Kidney glomerular epithelial cell (primary cell): Measurements from ENCODE around the gene RPL12.
"Not testable (repeated sequence)": the region's sequence is repeated elsewhere in the genome, so short reads cannot be mapped to it uniquely, and the experiment has no call there.

Source experiments
- DNase-seq: peaks from one replicate; lab custom pipeline; 2025; lab: John Stamatoyannopoulos, UW

RPL12 gene

DNA sequence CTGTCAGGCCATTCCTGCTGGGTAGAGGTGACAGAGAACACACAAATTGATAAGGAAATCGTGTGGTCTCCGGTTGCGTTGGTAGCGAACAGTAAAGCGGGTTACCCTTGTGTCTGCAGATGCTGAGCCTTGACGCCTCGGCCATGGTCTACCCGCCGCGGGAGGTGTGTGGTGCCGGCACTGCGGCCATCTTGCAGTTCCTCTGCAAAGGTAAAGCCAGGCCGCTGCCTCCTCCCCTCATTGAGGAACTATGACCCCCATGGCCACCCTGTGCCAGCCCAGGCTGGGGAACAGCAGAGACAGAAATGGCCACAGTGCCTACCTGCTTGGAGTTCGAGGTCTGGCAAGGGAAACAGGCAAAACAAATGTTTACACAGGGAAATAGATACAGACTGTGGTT, 16.4 kb upstream of the RPL12 start:
- DNase-seq: no peak

- not testable (repeated sequence) for DNase-seq
Observed at GRCh38 chr9:127466407-127466917, 15.3 kb upstream of the RPL12 start.

DNA sequence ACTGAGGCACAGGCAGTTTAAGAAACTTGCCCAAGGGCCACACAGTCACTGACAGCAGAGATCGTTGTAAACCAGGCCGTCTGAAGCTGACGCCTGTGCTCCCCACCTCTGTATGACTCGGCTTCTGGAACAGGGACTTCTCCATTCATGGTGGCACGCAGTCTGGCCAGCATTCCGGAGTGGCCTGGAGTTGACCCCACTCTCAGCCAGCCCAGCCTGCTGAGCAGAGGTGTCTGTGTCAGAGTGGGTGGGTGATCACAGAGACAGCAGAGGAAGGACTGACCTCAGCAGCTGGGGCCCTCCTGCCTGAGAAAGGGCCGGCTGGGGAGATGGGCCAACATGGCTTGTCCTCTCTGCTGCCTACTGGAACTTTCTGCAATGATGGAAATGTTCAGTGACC, 12.7 kb upstream of the RPL12 start:
- DNase-seq: no peak

DNA sequence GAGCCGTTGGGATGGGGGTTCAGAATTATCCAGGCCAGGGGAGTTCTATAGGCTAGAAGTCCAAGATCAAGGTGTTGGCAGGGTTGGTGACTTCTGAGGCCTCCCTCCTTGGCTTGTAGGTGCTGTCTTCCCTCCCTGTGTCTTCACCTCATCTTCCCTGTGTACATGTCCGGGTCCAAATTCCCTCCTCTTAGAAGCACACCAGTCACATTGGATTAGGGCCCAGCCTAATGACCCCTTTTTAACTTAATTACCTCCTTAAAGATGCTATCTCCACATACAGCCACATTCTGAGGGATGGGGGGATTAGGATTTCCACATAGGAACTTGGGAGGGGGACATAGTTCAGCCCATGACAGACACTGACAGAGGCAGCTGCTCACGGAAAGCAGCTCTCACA, 12.2 kb upstream of the RPL12 start:
- DNase-seq: no peak

DNA sequence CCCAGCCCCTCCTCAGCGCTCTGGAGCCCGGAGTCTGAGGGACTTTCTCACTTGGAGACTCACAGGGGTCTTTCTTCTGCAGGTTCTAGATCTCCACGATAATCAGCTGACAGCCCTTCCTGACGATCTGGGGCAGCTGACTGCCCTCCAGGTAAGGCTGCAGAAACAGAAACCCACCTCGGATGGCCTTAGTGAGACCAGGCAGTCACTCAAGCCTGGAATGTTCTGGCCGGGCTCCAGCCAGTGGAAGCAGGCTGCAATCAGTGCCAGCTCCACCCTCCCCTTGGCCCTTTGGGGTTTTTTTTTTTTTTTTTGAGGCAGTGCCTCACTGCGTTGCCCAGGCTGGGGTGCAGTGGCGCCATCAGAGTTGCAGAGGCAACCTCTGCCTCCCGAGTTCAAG, 7.7 kb upstream of the RPL12 start:
- DNase-seq: no peak

GRCh38 chr9:127457191-127457878, 6.1 kb upstream of the RPL12 start:
- no peak for DNase-seq

- DNase-seq: no peak
Observed at GRCh38 chr9:127455324-127455992, 4.3 kb upstream of the RPL12 start.

GRCh38 chr9:127452691-127453090, 1.5 kb upstream of the RPL12 start:
- DNase-seq: no peak

GRCh38 chr9:127451858-127452656, 851 bp upstream of the RPL12 start:
- peak; percentile 62 for DNase-seq

GRCh38 chr9:127451608-127451857, 327 bp upstream of the RPL12 start:
- DNase-seq: no peak

DNA sequence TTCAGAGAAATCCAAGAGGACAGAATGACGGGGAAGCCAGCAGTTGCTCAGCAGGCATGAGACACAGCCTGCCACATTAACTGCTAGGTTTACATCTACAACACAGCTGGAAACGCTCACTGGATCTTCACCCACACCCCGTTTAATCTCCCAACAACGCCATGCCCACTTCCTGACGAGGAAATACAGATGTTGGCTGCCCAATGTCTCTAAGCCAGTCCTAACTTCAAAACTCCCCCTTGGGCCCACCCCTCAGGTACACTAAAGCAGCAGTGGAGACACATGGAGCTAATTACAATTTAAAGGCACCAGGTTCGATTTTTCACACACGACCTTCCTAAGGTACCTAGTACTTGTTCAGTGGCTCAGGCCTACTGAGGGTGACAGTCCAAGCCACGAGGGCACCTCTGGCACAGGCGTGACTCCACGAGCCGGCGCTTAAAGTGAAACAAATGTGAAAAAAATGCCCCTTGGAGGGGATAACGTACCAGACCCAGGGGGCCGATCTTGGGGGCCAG, 904 bp downstream of the RPL12 start:
- DNase-seq: no peak

- DNase-seq: no peak
Observed at GRCh38 chr9:127449332-127449966, 1.8 kb downstream of the RPL12 start.

DNA sequence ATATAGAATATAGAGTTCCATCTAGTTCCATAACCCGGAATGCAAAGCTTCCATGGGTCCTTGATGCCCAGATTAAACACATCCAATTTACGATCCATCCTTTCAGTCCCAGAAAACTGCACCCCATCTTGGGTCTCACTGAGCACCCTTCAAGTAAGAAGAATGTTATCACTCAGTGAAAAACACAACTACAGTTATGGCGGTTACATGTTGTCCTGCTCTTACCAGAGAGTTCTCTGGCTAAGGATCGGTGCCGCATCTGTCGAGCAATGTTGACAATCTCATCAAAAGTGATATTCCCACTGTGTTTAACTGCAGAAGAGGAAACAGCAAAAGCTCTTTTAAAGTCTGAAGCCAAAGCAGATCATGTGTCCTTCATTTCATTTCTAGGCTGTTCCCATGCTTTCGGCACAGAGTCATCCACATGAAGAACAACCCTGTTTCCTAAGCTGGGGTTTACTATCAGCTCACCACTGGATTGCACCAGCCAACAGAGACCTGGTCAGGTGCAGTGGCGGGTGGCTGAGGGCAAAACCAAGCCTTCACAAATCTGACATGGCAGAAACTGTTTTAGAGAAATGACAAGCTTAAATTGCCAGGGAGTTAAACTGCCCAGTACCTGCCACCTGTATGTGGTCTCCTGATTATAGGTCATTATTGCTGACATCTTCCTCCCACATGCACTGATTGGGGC, 2.9 kb downstream of the RPL12 start:
- DNase-seq: no peak

DNA sequence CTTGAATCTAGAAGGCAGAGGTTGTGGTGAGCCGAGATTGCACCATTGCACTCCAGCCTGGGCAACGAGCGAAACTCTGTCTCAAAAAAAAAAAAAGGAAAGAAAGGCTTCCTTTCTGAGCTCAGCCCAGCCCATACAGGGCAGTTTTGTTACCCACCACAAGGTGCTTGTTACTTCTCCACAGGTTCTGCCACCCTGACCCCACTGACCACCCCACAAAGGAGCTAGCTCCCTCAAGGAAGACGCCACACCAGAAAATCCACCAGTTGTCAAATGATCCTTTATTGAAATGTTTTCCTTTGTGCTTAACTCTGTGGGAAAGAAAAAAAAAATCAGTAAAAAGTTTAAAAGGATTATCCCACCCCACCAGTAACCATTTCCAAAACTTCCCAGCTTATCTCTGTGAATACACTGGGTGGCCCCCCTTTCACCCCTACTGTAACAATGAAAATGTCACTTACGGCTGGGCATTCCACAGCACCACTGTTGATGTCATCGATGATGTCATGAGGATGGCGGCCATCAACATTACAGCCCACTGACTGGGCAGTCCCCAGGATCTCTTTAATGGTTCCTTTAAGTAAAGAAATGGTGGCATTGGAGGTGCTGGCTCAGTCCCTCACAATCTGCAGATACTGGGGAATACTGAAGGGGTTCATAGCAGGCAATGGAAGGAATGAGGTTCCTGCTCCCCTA, 3.6 kb downstream of the RPL12 start:
- no peak for DNase-seq

- DNase-seq: no peak
Observed at GRCh38 chr9:127446713-127447415, 4.3 kb downstream of the RPL12 start.

GRCh38 chr9:127445851-127446712, 5.1 kb downstream of the RPL12 start:
- DNase-seq: no peak

DNA sequence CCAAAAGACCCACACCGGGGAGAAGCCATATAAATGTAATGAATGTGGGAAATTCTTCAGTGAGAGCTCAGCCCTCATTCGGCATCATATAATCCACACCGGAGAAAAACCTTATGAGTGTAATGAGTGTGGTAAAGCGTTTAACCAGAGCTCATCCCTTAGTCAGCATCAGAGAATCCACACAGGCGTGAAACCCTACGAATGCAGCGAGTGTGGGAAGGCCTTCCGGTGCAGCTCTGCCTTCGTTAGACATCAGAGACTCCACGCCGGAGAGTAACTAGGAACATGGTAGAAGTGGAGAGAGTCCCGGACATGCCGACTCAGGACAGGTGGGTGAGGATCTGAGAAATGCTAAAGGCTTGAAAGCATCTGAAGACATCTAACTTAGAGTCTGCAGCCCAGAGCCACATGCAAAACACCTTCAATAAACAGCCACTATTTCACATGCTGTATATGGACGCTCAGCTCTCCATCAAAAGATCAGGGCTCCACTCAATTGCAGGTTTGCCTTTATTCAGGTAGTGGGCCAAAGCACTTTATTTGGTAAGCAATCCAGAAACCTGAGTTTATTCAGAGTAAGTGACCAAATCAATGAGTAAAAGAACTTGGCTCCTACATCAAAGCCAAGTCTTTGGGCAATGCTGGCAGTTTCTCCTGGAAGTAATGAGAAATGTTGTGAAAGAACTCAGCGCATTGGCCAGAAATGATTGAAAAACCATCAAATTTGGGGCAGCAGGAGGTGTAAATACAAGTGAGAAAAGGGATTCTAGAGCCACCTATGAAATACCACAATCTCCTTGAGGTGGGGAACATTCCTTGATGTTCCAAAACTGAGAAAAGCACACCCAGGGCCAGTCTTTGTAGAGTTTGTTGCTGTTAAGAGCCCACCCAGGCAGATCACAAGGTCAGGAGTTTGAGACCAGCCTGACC, 6.0 kb downstream of the RPL12 start:
- no peak for DNase-seq

DNA sequence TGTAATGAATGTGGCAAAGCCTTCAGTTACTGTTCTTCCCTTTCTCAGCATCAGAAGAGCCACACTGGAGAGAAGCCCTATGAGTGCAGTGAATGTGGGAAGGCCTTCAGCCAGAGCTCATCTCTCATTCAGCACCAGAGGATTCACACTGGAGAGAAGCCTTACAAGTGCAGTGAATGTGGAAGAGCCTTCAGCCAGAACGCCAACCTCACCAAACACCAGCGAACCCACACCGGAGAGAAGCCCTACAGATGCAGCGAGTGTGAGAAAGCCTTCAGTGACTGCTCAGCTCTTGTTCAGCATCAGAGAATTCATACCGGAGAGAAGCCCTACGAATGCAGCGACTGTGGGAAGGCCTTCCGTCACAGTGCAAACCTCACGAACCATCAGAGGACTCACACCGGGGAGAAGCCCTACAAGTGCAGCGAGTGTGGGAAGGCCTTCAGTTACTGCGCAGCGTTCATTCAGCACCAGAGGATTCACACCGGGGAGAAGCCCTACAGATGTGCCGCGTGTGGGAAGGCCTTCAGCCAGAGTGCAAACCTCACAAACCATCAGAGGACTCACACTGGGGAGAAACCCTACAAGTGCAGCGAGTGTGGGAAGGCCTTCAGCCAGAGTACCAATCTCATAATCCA, 6.8 kb downstream of the RPL12 start:
- no peak for DNase-seq
